OCI-LY7 (cell line): Measurements from ENCODE around the gene BMPER. TPM values are rescaled to one million over a fixed set of nuclear protein-coding genes. Genes with fewer than 3 reads are reported as not detected.

ENCODE experiments used
- BruUV-seq: library from RNA; stranded (reverse); fragments of 400-500 nt; replicated peaks from 2 replicates; lab custom pipeline; 2021; lab: Mats Ljungman, UMichigan
- CTCF ChIA-PET: fragments of 300-600 bp; sonication (Branson Sonifier 250); formaldehyde crosslinking; loops from one replicate; lab custom pipeline; 2022; ENCODE audit warnings: antibody characterized with exemption; ENCODE audit not compliant: unreplicated experiment; lab: Charles Lee
- POLR2A ChIA-PET: fragments of 300-600 bp; sonication (Branson Sonifier 250); formaldehyde crosslinking; loops from one replicate; lab custom pipeline; 2022; ENCODE audit warnings: antibody characterized with exemption; lab: Charles Lee
- DNase-seq: peaks from one replicate; pipeline ENCODE4 v3.0.0-alpha.2; 2015; ENCODE audit warnings: low spot score
- H2AFZ ChIP-seq: fragments of 200-600 bp; sonication (generic), shearing (Covaris generic); 2 replicates; pipeline ENCODE4 v1.6.1; 2014; ENCODE audit warnings: mild to moderate bottlenecking, antibody characterized with exemption, low read length, moderate library complexity
- H3K27ac ChIP-seq: fragments of 200-600 bp; sonication (generic); 2 replicates; pipeline ENCODE4 v1.5.1; 2014; ENCODE audit warnings: mixed run types, low read depth, mild to moderate bottlenecking, moderate library complexity, low read length, inconsistent platforms; ENCODE audit not compliant: poor library complexity, severe bottlenecking
- H3K36me3 ChIP-seq: fragments of 200-600 bp; sonication (generic); 2 replicates; pipeline ENCODE4 v1.6.1; 2014; ENCODE audit warnings: mild to moderate bottlenecking, antibody characterized with exemption, low read length, moderate library complexity, mixed read lengths; ENCODE audit not compliant: insufficient read depth
- H3K4me1 ChIP-seq: fragments of 200-600 bp; sonication (generic); 2 replicates; pipeline ENCODE4 v1.5.1; 2014; ENCODE audit warnings: mild to moderate bottlenecking, low read length; ENCODE audit not compliant: insufficient read depth, poor library complexity, severe bottlenecking
- H3K4me2 ChIP-seq: fragments of 200-600 bp; sonication (generic); 2 replicates; pipeline ENCODE4 v1.6.1; 2014; ENCODE audit warnings: mild to moderate bottlenecking, low read length
- H3K4me3 ChIP-seq: fragments of 200-600 bp; sonication (generic); 2 replicates; pipeline ENCODE4 v1.5.1; 2014; ENCODE audit warnings: mild to moderate bottlenecking, low read depth, low read length; ENCODE audit not compliant: poor library complexity, severe bottlenecking
- H3K79me2 ChIP-seq: fragments of 200-600 bp; sonication (generic); 2 replicates; pipeline ENCODE4 v1.6.1; 2016; ENCODE audit warnings: low read depth, mild to moderate bottlenecking, low read length, moderate library complexity, mixed read lengths; ENCODE audit not compliant: insufficient read depth
- H3K9me2 ChIP-seq: fragments of 200-600 bp; sonication (generic); 2 replicates; pipeline ENCODE4 v1.6.1; 2016; ENCODE audit warnings: mild to moderate bottlenecking, low read length, mixed read lengths; ENCODE audit not compliant: insufficient read depth
- H3K9me3 ChIP-seq: fragments of 200-600 bp; sonication (generic); 2 replicates; pipeline ENCODE4 v1.6.1; 2014; ENCODE audit warnings: mild to moderate bottlenecking, mixed run types, low read length, mixed read lengths
- H4K20me1 ChIP-seq: fragments of 200-600 bp; sonication (generic); 2 replicates; pipeline ENCODE4 v1.6.1; 2014; ENCODE audit warnings: mild to moderate bottlenecking, antibody characterized with exemption, low read length, moderate library complexity, mixed read lengths; ENCODE audit not compliant: insufficient read depth
- CTCF ChIP-seq: fragments of 200-600 bp; sonication (generic); conservative IDR thresholded peaks from 2 replicates; pipeline ENCODE4 v1.5.1; 2014; ENCODE audit warnings: mild to moderate bottlenecking, antibody characterized with exemption, low read length, moderate library complexity, mixed read lengths
- EZH2phosphoT487 ChIP-seq: fragments of 200-600 bp; sonication (generic); IDR thresholded peaks from 2 replicates; pipeline ENCODE4 v1.6.1; 2018; ENCODE audit warnings: low read depth, borderline replicate concordance, mild to moderate bottlenecking, mixed run types, antibody characterized with exemption, low read length, moderate library complexity, mixed read lengths
- intact Hi-C: fragments of 100-400 bp; cut with micrococcal nuclease; formaldehyde crosslinking; loops from one replicate; pipeline ENCODE4 v1.10.0; 2022; ENCODE audit not compliant: unreplicated experiment
- total RNA-seq, 2 experiments: library from RNA; depleted of rRNA in 1 of 2; stranded (reverse); fragments of >200 nt in 1 of 2; shearing (Covaris generic) in 1 of 2; gene quantifications; 2 replicates each; pipeline ENCODE4 v1.2.3, GENCODE V29; 2014 to 2022

Gene BMPER
- total RNA-seq, 2 experiments from 2014 or later: not detected

GRCh38 chr7:33901199-33901598, 4.1 kb upstream of the BMPER start:
- DNase-seq: no peak
- Histone ChIP-seq H2AFZ (no peak overlapping the region), H3K79me2 (no peaks in the 10 kb centered on the region), H3K9me3 (no peaks in the 10 kb centered on the region), H3K9me2 (no peaks in the 10 kb centered on the region), H3K4me1 (no peaks in the 10 kb centered on the region), H3K4me3 (no peak overlapping the region), H3K4me2 (no peak overlapping the region), H4K20me1 (no peaks in the 10 kb centered on the region), H3K36me3 (no peaks in the 10 kb centered on the region), H3K27ac (no peak overlapping the region)
- intact Hi-C loops: no loop called here
- ChIA-PET POLR2A (interaction anchor here (0.7 kb wide), 1 partner anchor 32 kb away, joined by 3 read pairs; no protein-coding TSS in a partner anchor), CTCF (no interaction called here)
- TF ChIP-seq EZH2phosphoT487: no peak
- TF ChIP-seq CTCF: no peak
- BruUV-seq: no TSS peak

- Histone ChIP-seq H3K9me2 (no peaks in the 10 kb centered on the region), H3K27ac (no peak overlapping the region), H2AFZ (no peak overlapping the region), H3K4me2 (no peak overlapping the region), H3K79me2 (no peaks in the 10 kb centered on the region), H4K20me1 (no peaks in the 10 kb centered on the region), H3K4me1 (no peaks in the 10 kb centered on the region), H3K4me3 (no peak overlapping the region), H3K9me3 (no peaks in the 10 kb centered on the region), H3K36me3 (no peaks in the 10 kb centered on the region)
- DNase-seq: no peak
- BruUV-seq: no TSS peak
- ChIA-PET CTCF (no interaction called here), POLR2A (no interaction called here)
- no peak for TF ChIP-seq CTCF
- TF ChIP-seq EZH2phosphoT487: no peak
- intact Hi-C loops: no loop called here
Measured at GRCh38 chr7:33901847-33902246, 3.5 kb upstream of the BMPER start.

- no peak overlapping the region for H2AFZ ChIP-seq
Measured at GRCh38 chr7:33902746-33903145, 2.6 kb upstream of the BMPER start.

More at GRCh38 chr7:33902746-33903145, 2.6 kb upstream of the BMPER start:
- H4K20me1 ChIP-seq: no peaks in the 10 kb centered on the region
- DNase-seq: no peak
- H3K9me3 ChIP-seq: no peaks in the 10 kb centered on the region
- H3K27ac ChIP-seq: no peak overlapping the region
- no peaks in the 10 kb centered on the region for H3K36me3 ChIP-seq
- ChIA-PET CTCF (no interaction called here), POLR2A (no interaction called here)
- no peaks in the 10 kb centered on the region for H3K79me2 ChIP-seq
- intact Hi-C loops: no loop called here
- TF ChIP-seq EZH2phosphoT487 (no peak), CTCF (no peak)
- H3K4me2 ChIP-seq: no peak overlapping the region
- H3K4me3 ChIP-seq: no peak overlapping the region
- H3K9me2 ChIP-seq: no peaks in the 10 kb centered on the region
- H3K4me1 ChIP-seq: no peaks in the 10 kb centered on the region
- BruUV-seq: no TSS peak
